ENCODE results near the gene TRIM67.
"Not testable (repeated sequence)": the region's sequence is repeated elsewhere in the genome, so short reads cannot be mapped to it uniquely, and the experiment has no call there.

Gene TRIM67

GRCh38 chr1:231125972-231126580 is 35.8 kb upstream of the TRIM67 start:
- no peak for DNase-seq (ENCODE audit: low read depth, low spot score)
- in situ Hi-C loops (cut with HindIII; ENCODE audit: low sequenced_read_pairs) = no loop called here
- TF ChIP-seq, protein P1, sequence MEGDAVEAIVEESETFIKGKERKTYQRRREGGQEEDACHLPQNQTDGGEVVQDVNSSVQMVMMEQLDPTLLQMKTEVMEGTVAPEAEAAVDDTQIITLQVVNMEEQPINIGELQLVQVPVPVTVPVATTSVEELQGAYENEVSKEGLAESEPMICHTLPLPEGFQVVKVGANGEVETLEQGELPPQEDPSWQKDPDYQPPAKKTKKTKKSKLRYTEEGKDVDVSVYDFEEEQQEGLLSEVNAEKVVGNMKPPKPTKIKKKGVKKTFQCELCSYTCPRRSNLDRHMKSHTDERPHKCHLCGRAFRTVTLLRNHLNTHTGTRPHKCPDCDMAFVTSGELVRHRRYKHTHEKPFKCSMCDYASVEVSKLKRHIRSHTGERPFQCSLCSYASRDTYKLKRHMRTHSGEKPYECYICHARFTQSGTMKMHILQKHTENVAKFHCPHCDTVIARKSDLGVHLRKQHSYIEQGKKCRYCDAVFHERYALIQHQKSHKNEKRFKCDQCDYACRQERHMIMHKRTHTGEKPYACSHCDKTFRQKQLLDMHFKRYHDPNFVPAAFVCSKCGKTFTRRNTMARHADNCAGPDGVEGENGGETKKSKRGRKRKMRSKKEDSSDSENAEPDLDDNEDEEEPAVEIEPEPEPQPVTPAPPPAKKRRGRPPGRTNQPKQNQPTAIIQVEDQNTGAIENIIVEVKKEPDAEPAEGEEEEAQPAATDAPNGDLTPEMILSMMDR (IDR thresholded peaks at IDR 0.05; ENCODE audit: low read depth, low read length) = no peak
- H3K4me3 ChIP-seq (ENCODE audit: low read depth, low read length) = no peak overlapping the region

- DNase-seq (ENCODE audit: low read depth, low spot score); H3K4me3 ChIP-seq (ENCODE audit: low read depth, low read length); in situ Hi-C loops (cut with HindIII; ENCODE audit: low sequenced_read_pairs): not testable (repeated sequence)
Measured at GRCh38 chr1:231127106-231127505, 34.8 kb upstream of the TRIM67 start.

GRCh38 chr1:231128471-231128870 is 33.4 kb upstream of the TRIM67 start:
- in situ Hi-C loops (cut with HindIII; ENCODE audit: low sequenced_read_pairs); DNase-seq (ENCODE audit: low read depth, low spot score); H3K4me3 ChIP-seq (ENCODE audit: low read depth, low read length): not testable (repeated sequence)

- TF ChIP-seq, protein P1 (IDR thresholded peaks at IDR 0.05; ENCODE audit: low read depth, low read length) = no peak
- H3K4me3 ChIP-seq (ENCODE audit: low read depth, low read length) = no peak overlapping the region
- DNase-seq (ENCODE audit: low read depth, low spot score) = no peak
- in situ Hi-C loops (cut with HindIII; ENCODE audit: low sequenced_read_pairs) = no loop called here
Measured at GRCh38 chr1:231130544-231130943, 31.3 kb upstream of the TRIM67 start.

GRCh38 chr1:231132591-231132990 is 29.3 kb upstream of the TRIM67 start:
- H3K4me3 ChIP-seq (ENCODE audit: low read depth, low read length); DNase-seq (ENCODE audit: low read depth, low spot score); in situ Hi-C loops (cut with HindIII; ENCODE audit: low sequenced_read_pairs): not testable (repeated sequence)

GRCh38 chr1:231134624-231135023 is 27.2 kb upstream of the TRIM67 start:
- peak; percentile 35 for DNase-seq (ENCODE audit: low read depth, low spot score)
- in situ Hi-C loops (cut with HindIII; ENCODE audit: low sequenced_read_pairs) = no loop called here

GRCh38 chr1:231138236-231138635 is 23.6 kb upstream of the TRIM67 start:
- TF ChIP-seq, protein P1 (IDR thresholded peaks at IDR 0.05; ENCODE audit: low read depth, low read length) = no peak
- DNase-seq (ENCODE audit: low read depth, low spot score) = no peak
- in situ Hi-C loops (cut with HindIII; ENCODE audit: low sequenced_read_pairs) = no loop called here
- no peak overlapping the region for H3K4me3 ChIP-seq (ENCODE audit: low read depth, low read length)

More at GRCh38 chr1:231134624-231135023, 27.2 kb upstream of the TRIM67 start:
- TF ChIP-seq, protein P1 (IDR thresholded peaks at IDR 0.05; ENCODE audit: low read depth, low read length) = no peak
- no peak overlapping the region for H3K4me3 ChIP-seq (ENCODE audit: low read depth, low read length)

DNA sequence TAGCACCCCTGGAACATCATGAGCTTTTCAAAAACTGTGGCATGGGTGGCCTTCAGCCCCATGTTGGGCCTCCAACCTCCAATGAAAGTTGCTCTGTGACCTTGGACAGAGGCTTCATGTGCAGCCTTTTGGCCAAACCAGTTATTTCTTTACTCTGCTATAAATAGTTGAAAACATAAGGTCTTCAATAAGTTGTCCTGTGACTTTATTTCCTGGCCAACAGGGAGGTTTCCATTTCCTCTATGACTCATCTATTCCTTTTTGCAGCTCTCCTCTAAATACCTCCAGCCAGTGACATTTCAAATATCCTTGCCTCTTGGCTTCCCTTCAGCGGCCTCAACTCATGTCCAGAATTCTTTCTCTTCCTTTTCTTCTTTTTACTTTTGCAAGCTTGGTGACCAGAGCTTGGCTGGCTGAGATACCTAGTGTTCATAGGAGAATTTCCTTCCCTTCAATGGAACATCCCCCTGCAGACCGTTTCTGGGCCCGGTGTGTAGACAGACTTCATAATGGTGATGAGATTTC is 22.7 kb upstream of the TRIM67 start:
- in situ Hi-C loops (cut with HindIII; ENCODE audit: low sequenced_read_pairs) = no loop called here
- peak; percentile 92 for DNase-seq (ENCODE audit: low read depth, low spot score)
- H3K4me3 ChIP-seq (ENCODE audit: low read depth, low read length) = no peak overlapping the region
- TF ChIP-seq, protein P1 (IDR thresholded peaks at IDR 0.05; ENCODE audit: low read depth, low read length) = no peak
